ENCODE measurements around the gene LRP1B.

Gene LRP1B

GRCh38 chr2:140489193-140489592, 1641.6 kb downstream of the LRP1B start:
- TF ChIP-seq POLR2AphosphoS5 (IDR thresholded peaks at IDR 0.05; ENCODE audit: low read depth, low read length) = no peak
- no peak for TF ChIP-seq TAF1 (IDR thresholded peaks at IDR 0.05; ENCODE audit: borderline replicate concordance, insufficient read depth, low read length)
- TF ChIP-seq FOXP2 (optimal IDR thresholded peaks at IDR 0.05; ENCODE audit: borderline replicate concordance, extremely low read depth, extremely low read length, insufficient read depth) = no peak

- no peak for TF ChIP-seq SIN3A (IDR thresholded peaks at IDR 0.05; ENCODE audit: borderline replicate concordance, insufficient read depth, low read length)
- no peak for TF ChIP-seq POLR2AphosphoS5 (IDR thresholded peaks at IDR 0.05; ENCODE audit: low read depth, low read length)
- no peak for TF ChIP-seq TAF1 (IDR thresholded peaks at IDR 0.05; ENCODE audit: borderline replicate concordance, insufficient read depth, low read length)
- no peak for TF ChIP-seq REST (IDR thresholded peaks at IDR 0.05; ENCODE audit: insufficient read depth in 1 of 2, low read depth in 2 of 2, low read length in 2 of 2)
- no peak for TF ChIP-seq FOXP2 (optimal IDR thresholded peaks at IDR 0.05; ENCODE audit: borderline replicate concordance, extremely low read depth, extremely low read length, insufficient read depth)
Measured at GRCh38 chr2:140481136-140481535, 1649.7 kb downstream of the LRP1B start.

GRCh38 chr2:140473851-140474250, 1657.0 kb downstream of the LRP1B start:
- TF ChIP-seq SIN3A (IDR thresholded peaks at IDR 0.05; ENCODE audit: borderline replicate concordance, insufficient read depth, low read length) (no peak), REST (IDR thresholded peaks at IDR 0.05; ENCODE audit: insufficient read depth in 1 of 2, low read depth in 2 of 2, low read length in 2 of 2) (no peak), FOXP2 (optimal IDR thresholded peaks at IDR 0.05; ENCODE audit: borderline replicate concordance, extremely low read depth, extremely low read length, insufficient read depth) (no peak), TAF1 (IDR thresholded peaks at IDR 0.05; ENCODE audit: borderline replicate concordance, insufficient read depth, low read length) (no peak), POLR2AphosphoS5 (IDR thresholded peaks at IDR 0.05; ENCODE audit: low read depth, low read length) (no peak)

GRCh38 chr2:140472676-140473075, 1658.1 kb downstream of the LRP1B start:
- no peak for TF ChIP-seq FOXP2 (optimal IDR thresholded peaks at IDR 0.05; ENCODE audit: borderline replicate concordance, extremely low read depth, extremely low read length, insufficient read depth)
- no peak for TF ChIP-seq SIN3A (IDR thresholded peaks at IDR 0.05; ENCODE audit: borderline replicate concordance, insufficient read depth, low read length)
- TF ChIP-seq POLR2AphosphoS5 (IDR thresholded peaks at IDR 0.05; ENCODE audit: low read depth, low read length) = no peak
- TF ChIP-seq TAF1 (IDR thresholded peaks at IDR 0.05; ENCODE audit: borderline replicate concordance, insufficient read depth, low read length) = no peak
- no peak for TF ChIP-seq REST (IDR thresholded peaks at IDR 0.05; ENCODE audit: insufficient read depth in 1 of 2, low read depth in 2 of 2, low read length in 2 of 2)

- TF ChIP-seq POLR2AphosphoS5 (IDR thresholded peaks at IDR 0.05; ENCODE audit: low read depth, low read length) (no peak), SIN3A (IDR thresholded peaks at IDR 0.05; ENCODE audit: borderline replicate concordance, insufficient read depth, low read length) (no peak), TAF1 (IDR thresholded peaks at IDR 0.05; ENCODE audit: borderline replicate concordance, insufficient read depth, low read length) (no peak), REST (IDR thresholded peaks at IDR 0.05; ENCODE audit: insufficient read depth in 1 of 2, low read depth in 2 of 2, low read length in 2 of 2) (no peak), FOXP2 (optimal IDR thresholded peaks at IDR 0.05; ENCODE audit: borderline replicate concordance, extremely low read depth, extremely low read length, insufficient read depth) (no peak)
Measured at GRCh38 chr2:140465301-140465700, 1665.5 kb downstream of the LRP1B start.

All from PFSK-1 (cell line).